GM21717 (cell line): ENCODE measurements around the gene PAFAH1B2.
"Not testable (repeated sequence)": the region's sequence is repeated elsewhere in the genome, so short reads cannot be mapped to it uniquely, and the experiment has no call there.

ENCODE experiments used
- ATAC-seq: cut with Tn5 transposase; IDR thresholded peaks from one replicate; pipeline ENCODE4 v1.9.1; 2021; ENCODE audit warnings: mild to moderate bottlenecking, moderate library complexity; ENCODE audit not compliant: unreplicated experiment

Gene PAFAH1B2

DNA sequence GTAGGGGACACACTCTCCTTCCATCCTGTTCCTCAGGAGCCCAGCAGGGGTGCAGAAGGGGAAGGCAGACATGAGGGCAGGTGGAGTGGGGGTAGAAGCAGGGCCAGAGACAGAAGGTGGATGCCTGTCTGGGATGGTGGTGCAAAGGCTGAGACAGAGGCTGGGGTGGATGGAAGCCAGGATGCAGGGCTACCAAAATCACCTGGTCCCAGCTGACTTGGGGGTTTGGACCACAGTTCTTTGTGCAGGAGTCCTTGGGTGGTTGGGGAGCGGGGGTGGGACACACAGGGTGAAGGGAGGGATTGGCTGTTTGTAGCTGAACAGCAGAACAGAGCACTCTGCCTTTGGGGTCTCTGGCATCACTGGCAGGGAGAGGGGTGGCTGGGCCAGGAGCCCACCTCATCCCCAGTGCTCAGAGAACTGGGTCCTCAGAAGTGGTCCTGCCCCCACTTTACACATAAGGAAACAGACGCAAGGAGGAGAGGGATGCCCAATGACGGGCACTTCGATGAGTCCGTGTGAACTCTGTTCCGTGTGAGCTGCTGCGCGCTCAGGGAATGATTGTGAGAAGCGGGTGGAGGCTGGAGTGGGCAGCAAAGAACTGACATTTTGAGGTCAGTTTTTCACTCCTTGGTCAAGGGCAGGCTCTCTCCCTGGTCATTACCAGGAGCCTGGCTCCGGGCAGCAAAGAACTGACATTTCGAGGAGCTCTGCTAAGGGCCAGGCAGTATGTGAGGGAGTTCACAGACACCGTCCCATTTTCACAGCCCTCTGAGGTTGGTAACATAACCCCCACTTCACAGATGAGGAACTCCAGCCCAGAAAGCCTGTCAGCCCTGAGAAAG lies 56.9 kb downstream of the PAFAH1B2 start:
- no peak for ATAC-seq

DNA sequence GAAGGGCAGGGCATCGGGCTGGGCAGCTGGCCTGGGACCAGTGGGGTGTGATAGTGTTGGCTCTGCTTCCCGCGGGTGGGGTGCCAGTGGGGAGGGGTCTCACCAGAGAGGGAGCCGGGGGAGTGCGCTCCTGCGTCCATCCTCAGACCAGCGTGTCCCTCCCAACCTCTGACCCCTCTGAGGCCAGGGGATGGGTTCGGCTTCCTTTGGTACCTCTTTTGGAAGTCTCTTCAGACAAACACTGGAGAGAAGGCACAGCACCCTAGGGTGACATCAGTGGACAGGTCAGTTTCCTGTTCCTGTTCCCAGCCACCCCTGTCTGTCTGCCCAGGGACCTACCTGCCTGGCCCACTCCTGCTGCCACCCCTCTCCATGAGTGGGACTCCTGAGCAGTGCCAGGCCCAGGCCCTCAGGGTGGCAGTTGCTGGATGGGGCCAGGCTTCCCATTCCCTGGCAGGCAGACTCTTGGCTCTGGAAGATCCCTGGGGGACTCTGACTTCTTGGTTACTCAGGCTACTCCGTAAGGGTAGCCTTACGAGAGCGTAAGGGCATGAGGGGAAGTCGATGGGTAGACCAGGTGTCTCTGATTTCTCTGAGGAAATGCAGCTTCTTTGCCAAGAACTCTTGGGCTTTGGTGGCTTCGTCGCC lies 57.7 kb downstream of the PAFAH1B2 start:
- ATAC-seq = no peak

DNA sequence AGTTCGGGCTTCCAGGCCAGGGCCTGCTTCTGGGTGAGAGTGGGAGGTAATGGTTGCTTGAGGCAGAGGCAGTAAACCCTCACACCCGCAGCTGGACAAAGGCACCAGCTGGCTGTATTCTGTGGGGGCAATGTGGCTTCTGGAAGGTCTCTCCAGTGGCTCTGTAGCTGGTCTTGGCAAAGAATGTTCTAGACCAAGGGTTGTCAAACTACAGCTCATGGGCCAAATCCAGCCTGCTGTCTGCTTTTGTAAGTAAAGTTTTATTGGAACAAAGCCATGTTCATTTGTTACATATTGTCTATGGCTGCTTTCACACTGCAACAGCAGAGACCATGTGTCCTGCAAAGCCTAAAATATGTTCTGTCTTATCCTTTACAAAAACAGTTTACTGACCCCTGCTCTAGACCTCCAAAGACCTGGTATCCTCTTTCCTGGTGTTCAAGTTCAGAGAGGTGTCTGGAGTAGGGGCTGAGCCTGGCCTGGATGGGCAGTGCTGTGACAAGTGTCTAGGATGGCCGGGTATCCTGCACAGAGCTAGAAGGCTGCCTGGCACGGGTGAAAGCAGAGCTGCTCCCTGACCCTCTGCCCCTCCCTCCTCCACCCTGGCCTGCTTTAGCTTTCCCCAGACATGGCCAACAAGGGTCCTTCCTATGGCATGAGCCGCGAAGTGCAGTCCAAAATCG lies 58.4 kb downstream of the PAFAH1B2 start:
- ATAC-seq = no peak

DNA sequence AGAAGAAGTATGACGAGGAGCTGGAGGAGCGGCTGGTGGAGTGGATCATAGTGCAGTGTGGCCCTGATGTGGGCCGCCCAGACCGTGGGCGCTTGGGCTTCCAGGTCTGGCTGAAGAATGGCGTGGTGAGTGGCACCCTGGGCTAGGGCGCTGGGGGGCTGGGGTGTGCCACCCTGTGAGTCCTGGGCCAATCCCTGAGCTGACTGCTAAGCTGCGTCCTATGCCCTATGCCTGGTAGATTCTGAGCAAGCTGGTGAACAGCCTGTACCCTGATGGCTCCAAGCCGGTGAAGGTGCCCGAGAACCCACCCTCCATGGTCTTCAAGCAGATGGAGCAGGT lies 59.0 kb downstream of the PAFAH1B2 start:
- ATAC-seq = no peak

DNA sequence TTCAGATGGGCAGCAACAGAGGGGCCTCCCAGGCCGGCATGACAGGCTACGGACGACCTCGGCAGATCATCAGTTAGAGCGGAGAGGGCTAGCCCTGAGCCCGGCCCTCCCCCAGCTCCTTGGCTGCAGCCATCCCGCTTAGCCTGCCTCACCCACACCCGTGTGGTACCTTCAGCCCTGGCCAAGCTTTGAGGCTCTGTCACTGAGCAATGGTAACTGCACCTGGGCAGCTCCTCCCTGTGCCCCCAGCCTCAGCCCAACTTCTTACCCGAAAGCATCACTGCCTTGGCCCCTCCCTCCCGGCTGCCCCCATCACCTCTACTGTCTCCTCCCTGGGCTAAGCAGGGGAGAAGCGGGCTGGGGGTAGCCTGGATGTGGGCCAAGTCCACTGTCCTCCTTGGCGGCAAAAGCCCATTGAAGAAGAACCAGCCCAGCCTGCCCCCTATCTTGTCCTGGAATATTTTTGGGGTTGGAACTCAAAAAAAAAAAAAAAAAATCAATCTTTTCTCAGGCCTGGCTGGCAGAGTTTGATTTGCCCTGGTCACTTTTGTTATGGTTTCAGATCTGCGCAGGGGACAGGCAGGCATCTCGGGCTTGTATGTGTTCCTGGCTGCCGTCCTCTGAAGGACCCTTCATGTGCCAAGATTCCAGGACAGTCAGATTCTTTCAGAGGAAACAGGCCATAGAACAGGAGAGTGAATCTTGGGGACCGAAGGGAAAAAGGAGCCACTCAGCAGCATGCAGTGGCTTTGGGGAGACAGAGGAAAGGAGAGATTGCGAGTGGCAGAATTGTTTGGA lies 60.4 kb downstream of the PAFAH1B2 start:
- no peak for ATAC-seq

DNA sequence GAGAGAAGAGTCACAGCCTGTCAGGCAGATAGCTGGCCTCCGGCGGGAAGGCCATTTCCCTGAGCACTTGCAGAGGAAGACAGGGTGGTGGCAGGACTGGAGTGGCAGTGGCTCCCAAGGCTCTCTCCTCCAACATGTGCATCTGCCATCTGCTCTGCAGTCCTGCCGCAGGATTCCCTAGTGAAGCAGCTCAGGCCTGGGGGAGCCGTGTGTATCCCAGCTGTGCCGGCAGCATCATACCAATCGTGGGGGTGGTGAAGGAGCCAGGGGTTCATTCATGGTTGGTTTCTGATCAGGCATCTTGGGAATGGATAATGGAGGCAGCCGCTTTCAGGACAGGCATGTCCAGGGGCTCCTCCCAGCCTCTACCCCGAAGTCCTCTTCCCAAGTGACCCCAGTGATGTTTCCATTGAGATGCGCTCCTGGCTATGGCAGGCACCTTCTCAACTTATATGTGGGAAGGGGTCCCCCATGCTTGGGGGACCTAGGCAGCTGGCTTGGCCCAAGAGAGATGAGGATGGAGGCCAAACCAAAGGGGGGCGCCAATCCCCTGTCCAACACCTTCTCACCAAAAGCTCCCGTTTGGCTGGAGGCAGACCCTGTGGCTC lies 61.2 kb downstream of the PAFAH1B2 start:
- no peak for ATAC-seq

DNA sequence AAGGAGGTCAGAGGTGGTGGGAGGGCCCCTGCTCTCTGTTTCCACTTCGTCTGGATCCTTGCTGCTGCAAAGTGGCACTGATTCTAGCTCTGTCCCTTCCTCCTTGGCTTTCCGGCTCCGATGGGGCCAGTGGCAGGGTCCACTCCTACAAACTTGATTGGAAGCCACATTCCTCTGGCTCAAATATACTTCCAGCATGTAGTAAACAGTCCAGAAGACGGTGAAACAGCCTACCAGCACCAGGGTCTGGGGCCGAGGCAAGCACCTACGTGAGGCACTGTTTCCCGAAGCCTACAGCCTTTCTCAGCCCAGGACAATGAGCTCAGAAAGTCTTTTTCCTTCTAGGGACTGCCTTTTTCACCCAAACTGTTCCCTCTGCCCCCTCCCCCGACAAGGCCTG lies 62.0 kb downstream of the PAFAH1B2 start:
- ATAC-seq = not testable (repeated sequence)

DNA sequence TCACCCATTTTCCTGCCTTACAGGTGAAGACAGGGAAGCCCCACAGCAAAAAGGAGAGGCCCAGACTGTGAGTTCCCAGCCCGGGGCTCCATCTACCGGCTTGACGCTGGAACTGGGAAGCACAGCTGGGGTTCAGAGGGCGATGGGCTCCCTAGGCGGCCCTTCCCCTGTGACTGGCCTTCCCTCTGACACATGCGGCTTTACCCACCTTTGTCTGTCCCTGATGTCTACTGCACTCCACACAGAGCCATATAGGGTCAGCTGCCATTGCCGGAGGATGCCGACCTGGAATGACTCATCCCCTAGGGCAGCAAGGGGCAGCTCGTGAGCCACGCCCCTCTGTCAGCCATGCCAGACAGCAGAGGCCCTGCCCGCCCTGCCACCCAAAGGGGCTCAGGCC lies 62.8 kb downstream of the PAFAH1B2 start:
- not testable (repeated sequence) for ATAC-seq

DNA sequence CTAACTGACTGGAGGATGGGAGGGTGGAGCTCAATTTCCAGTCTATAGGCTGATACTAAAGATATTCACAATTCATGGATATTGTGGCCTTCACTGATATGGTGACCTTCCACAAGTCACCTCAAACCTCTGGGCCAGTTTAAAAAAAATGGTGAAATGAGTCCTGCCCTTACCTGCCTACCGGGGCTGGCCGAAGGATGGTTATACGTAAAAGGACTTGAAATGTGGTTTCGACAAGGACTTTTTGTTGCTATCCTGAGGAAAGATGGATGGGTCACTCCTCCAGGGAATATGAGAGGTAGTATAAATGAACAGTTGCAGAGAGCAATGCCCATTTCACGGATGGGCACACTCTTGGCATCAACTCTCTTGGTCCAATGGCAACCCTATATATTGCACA lies 63.4 kb downstream of the PAFAH1B2 start:
- not testable (repeated sequence) for ATAC-seq

DNA sequence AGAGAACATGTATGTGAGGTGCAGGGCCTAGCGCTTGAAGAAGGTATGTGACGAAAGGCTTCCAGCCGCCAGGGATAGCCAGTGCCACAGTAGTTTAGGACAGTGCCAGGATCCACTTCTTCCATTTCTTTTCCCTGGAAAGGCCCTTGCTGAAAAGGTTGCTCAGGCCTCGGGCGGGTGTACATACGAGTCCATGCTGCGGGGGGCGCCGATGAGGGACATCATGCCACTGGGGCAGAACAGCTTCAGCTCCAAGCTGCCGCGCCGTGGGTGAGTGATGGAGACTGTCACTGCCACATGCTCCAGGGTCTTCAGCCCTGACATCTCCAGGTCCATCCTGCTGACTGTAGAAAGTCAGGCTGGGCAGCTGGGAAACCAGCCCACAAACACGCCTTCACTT lies 64.6 kb downstream of the PAFAH1B2 start:
- ATAC-seq = not testable (repeated sequence)

DNA sequence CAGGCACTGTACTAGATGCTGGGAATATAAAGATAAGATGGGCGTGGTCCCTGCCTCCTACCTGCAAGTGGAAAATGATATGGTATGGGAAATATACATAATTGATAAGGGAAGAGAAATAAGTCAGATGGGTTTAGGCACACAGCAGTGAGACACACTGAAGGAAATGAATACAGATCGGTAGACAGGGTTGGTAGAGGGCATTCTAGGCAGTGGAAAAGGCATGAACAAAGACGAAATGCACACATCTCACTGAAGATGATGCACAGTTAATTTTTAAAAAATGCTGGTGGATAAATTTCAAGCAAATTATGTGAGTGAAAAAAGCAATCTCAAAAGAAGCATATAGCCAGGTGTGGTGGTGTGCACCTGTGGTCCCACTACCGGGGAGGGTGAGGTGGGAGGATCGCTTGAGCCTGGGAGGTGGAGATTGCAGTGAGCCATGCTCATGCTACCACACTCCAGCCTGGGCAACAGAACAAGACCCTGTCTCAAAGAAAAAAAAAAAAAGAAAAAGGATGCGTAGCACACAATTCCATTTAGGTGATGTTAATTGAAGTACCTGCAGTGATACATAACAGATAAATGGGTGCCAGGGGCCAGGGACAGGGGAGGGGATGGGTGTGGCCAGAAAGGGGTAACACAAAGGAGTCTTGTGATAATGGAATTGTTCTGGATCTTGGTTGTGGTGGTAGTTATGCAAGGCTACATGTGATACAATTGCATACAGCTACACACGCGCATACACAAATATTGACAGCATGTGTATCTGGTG lies 65.5 kb downstream of the PAFAH1B2 start:
- ATAC-seq = not testable (repeated sequence)

DNA sequence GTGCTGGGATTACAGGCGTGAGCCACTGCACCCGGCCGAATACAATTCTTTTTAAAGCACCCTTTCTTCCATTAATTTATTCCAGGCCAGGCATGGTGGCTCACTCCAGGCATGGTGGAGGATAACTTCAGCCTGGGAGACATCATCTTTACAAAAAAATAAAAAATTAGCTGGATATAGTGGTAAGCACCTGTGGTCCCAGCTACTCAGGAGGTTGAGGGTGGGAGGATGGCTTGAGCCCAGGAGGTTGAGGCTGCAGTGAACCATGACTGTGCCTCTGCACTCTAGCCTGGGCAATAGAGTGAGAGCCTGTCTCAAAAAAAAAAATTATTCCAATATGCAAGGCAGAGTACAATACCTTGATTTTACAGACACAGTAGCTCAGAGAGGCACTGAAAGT lies 66.5 kb downstream of the PAFAH1B2 start:
- ATAC-seq = no peak

DNA sequence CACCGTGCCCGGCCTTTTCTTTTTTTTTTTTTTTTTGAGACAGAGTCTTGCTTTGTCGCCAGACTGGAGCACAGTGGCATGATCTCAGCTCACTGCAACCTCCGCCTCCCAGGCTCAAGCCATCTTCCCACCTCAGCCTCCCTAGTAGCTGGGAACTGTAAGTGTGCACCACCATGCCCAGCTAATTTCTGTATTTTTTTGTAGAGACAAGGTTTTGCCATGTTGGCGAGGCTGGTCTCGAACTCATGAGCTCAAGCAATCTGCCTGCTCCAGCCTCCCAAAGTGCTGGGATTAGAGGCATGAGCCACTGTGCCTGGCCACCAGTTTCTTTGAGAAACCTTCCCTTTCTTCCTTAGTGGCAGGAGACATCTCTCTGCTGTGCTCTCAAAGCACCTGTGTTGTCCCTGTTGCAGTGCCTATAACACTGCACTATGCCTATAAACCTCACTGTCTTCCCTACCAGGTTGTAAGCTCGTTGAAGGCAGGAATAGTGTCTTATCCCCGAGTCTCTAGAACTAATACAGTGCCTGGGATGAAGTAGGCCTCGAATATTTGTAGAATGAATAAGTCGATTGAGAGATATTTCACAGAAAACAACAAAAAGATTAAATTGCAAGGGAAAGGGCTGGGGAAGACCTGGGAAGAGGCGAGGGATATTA lies 68.7 kb downstream of the PAFAH1B2 start:
- no peak for ATAC-seq

DNA sequence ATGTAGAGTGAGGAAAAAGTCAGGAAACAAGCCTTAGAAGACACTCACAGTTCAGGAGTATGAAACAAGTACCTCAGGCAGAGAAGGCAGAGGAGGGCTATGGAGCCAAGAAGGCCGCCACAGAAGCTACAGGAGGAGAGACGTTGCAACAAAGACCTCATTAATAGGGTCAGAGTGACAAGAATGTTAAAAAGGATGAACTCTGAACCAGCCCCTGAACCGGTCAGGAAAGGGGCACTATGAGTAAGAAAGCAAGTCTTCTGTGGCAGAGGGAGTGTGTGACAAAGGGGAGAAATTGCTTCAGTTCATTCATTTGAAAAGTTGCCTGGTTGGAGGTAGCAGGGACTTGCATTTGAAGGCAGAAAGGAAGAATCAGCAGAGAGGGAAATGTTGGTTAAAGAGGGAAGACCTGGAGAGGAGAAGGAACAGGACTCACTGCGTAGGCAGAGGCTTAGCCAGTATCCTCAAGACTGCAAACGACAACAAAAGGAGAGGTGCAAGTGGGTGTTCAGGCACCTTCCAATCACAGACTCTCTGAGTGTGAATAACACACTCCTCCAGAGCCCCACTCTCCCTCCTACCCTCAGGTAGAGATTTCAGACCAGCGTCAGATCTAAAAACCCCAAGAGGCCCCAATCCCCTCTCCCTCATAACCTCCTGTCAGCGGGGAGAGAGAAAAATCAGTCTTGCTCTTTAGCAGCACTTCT lies 70.5 kb downstream of the PAFAH1B2 start:
- no peak for ATAC-seq

DNA sequence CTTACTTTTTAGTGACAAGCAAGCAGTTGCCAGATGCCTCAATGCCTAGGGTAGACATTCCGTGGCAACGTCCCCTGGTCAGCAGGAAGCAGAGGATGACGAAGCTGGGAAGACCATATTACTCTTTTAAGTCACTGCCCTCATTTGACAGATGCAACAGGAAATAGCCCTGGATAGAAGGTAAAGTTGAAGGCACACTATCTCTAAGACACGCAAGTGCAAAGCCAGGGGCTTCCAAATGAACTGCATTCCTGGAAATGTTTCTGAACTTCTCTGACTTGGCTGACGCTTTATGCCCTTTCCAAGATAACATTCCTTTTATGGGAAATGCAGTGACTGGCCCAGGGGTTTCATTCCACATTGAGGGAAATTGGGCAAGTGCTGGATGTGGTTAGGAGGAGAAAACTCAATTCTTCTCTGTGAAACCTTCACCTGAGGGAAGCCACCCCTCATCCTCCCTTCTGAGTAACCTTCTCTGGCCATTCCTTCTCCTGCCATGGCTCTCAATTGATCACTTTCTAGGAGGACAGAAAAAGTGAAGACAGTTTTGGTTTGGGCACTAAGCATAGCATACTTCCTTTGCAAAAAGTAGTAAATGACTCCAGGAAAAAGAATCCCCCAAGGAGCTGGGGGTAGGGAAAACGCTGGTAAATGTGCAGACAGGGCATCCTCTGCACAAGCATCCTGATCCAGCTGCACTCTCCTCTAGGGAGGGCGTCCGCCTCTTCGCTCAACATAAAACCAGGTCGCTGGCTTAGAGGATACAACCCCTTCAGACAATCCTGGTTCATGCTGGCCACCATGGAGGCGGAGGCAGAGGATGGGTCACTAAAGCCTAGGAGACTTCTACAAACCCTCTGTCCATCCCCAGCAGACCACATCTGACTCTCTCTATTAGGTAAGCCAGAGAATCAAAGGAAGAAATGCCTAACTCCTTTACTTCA lies 73.3 kb downstream of the PAFAH1B2 start:
- ATAC-seq = no peak

DNA sequence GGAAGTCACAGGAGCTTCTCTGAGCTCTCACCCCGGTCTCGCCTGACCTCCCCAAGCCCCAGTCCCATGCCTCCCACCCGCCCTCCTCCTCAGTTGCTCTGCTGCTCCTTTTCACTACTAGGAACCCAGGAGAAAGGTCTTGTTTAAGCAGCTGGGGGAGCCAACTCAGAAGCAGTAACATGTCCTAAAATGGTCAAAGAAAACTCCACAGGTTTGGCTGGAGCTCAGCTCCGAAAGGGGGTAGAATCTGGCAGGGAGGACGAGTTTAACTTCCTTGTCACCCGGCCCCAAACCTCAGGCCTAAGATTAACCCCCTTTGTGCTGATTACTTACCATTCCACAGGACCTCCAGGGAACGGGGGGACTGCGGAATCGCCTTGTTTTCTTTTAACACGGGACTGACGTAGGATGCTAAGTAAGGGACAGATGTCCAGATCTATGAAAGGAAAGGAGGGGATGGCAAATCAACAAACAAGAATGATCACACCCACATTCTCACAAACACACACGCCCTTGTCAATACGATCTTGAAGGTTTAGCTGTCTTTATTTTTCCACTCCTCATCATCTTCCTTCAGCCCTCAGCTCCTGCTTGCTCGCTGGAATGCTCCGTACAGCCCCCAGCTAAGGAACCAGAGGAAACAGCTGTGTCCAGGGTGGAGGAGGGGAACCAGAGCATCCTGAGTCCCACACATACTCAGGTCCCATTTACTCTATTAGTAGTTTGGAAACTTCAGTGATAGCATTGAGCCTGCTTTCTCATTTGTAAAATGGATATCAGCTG lies 74.2 kb downstream of the PAFAH1B2 start:
- ATAC-seq = no peak

DNA sequence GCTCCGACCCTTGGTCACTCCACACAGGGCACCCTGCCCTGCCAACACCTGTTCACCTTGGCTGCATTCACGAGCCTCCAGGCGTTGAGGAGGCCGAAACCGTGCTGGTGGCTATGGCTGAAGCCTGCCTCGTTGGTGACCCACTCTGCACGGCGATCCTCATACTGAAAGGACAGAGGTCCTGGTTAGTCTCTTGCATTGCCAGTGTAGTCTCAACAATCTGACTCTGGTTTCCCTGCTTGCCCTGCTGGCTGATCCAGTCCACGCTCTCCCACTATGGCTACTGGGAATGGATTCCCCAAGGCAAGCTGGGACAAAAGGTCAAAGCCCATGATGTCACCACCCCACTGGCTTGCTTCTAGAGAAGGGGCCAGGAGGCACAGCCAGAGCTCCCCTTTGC lies 74.9 kb downstream of the PAFAH1B2 start:
- ATAC-seq = no peak
